GM12872 (cell line): ENCODE data around the gene FAM234B.

ENCODE experiments used
- CTCF ChIP-seq: IDR thresholded peaks from 3 replicates; pipeline ENCODE4 v1.5.1; 2011; ENCODE audit warnings: low read depth, mild to moderate bottlenecking, low read length, moderate library complexity; ENCODE audit not compliant: insufficient read depth

FAM234B gene

DNA sequence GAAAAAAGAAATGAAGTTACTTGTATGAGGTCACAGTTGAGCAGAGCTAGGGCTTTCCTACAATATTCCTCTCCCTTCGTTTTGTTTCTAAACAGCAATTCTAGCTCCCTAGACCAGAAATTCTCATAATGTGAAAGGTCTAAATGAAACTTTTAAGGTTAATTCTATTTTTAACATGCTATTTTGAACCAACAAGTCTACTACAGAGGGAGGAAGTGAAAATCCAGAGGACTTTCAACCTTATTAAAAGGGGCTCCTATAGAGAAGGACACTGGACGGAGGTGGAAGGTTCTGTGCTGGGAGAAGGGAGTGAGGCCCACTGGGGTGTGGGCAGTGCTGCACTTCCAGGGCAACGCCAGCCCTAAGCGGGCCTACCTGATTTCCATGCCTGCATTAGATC is 45.9 kb downstream of the FAM234B start:
- no peak for TF ChIP-seq CTCF

DNA sequence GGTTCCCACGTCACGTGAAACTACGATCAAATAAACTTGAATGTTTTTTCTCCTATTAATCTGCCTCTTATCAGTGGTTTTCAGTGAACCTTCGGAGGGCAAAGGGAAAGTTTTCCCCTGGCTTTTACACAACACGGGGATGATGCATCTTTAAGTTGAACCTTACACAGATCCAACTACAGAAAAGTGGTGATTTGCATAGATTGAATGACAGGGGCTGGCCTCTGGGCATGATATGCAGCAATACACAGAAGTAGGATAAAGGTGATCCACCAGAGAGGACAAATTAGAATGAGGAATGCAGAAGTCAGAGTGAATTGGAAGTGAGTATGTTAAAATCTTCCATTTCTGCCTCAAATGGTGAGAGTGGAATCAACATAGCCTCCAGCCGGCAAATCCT is 47.7 kb downstream of the FAM234B start:
- no peak for TF ChIP-seq CTCF

DNA sequence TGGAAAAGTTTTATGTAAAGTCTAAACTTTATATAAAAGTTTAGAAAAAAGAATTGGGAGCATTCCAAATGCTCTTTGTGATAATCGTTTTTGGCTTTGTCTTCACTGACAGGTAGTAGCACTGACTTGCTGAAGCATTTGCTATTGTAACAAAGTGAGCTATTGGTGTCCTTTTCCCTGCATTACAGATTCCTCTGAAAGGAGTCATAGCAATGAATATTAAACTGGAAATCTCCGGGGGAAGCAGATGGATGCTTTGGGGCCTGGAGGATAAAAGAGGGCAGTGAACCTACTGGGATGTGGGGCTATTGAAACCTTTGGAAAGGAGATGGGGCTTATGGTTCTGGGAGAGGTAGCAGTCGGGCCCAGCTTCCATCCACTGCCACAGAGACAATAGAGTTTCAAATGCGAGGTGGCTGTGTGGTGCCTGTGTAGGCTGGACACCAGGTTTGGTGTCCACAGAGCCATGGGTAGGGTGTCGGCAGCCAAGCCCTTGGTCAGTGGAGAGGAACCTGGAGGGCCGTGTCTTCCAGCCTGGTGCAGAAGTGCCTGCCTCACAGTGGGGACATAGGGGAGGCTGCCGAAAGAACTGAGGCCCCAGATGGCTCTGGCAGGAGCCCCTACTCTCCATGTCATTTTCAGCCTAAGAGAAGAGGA is 49.1 kb downstream of the FAM234B start:
- TF ChIP-seq CTCF, result no peak

DNA sequence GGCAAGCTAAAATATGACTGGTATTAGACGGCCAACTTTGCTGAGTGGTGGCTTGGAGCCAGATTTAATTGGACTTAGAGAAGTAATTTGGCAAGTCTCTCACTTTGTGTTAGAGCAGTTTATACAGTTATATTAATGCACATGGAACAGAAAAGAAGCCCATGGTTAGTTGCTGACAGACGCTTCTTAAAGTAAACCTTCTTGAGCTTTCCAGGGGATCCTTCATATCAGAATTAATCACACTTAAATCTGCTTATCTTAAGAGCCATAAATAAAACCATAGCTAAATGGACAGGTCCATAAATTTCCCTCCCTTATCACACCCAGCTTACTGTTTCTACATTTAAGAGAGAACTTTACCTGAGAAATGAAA is 49.7 kb downstream of the FAM234B start:
- TF ChIP-seq CTCF, result no peak

DNA sequence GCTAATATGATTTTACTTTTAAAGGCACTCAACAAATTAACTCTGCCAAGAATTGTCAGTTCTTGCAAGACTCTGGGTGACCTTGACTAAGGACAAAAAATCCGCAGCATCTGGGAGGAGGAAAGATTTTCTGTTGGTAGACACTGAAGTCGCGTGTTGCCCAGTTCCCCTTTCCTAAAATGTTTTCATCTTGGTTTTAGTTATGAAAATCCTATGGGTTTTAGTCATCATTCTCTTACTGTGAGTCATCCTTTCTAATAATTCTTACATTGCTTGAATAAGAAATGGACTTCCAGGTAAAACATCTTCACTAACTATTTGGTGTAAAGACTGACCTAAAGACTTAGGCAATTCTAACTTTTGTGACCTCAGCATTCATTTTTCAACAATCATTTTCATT is 50.2 kb downstream of the FAM234B start:
- no peak for TF ChIP-seq CTCF

DNA sequence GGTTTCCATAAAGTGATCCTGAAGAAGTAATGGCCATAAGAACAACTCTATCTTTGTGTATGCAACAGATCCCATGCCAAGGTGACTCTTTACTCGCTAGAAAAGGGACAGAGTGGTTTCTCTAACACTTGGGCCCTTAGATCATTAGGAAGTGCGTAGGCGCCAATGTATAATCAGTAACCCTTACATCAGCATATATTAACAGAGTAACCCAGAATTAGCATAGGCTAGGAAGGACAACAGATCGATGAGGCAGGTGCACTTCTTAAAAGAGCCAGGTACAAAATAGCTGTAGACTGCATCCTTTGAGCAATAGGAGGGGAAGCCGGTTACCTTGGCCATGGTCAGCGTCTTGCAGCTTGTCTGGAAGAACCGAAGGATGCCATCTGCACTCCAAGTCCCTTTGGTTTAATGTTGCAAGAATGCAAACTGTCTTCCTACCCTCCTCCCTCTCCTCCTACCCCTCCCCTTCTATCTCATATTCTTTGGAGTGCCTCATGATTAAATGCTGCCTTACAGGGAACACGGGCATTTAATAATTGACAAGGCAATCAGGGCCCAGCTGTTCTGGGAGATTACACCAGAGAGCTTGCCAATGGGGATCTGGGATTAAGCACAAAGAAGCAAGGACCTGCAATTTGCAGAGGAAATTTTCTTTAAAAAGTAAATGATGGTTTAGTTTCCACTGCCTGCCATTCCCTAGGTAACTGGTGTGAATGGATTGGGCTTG is 51.2 kb downstream of the FAM234B start:
- TF ChIP-seq CTCF, result no peak

DNA sequence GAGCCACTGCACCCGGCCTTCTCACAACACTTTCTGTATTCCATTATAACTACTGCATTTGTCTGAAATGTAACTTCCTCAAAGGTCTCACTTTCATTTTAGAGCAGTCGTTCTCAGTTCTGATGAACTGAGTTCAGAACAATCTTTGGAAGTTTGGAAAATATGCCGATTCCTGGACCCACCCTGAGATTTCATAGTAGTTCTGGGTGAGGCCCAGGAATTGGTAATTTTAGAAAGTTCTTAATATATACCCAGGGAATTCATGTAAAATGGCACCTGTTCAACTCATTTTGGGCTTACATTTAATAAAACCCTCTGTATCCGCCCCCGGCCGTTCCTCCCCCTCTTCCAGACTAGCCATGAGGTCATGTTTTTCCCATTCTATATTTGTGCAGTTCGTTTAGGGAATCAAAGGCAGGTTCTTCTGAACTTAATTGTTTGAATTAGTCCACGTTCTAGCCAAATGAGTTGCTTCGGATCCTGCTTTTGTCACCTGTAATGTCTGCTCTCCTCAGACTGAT is 53.4 kb downstream of the FAM234B start:
- TF ChIP-seq CTCF, result no peak
